ENCODE results near the gene UGT1A7. TPM values are rescaled to one million over a fixed set of nuclear protein-coding genes. Genes with fewer than 3 reads are reported as not detected.

Gene UGT1A7
- total and polyA plus RNA-seq, 2 donors from 2014 or later: 0.35 to 1.3 TPM

- Histone ChIP-seq H3K36me3 (ENCODE audit: control insufficient read depth in 2 of 3, insufficient read depth in 3 of 3, low read length in 3 of 3) (peaks cover 0 to 18% (median 3%) of the 10 kb centered on the region in 3 donors), H3K27me3 (ENCODE audit: control insufficient read depth, insufficient read depth, low read length) (no peaks in the 10 kb centered on the region), H3K27ac (ENCODE audit: low read depth in 2 of 2, low read length in 2 of 2) (no peak overlapping the region), H3K4me3 (ENCODE audit: low read length in 3 of 3) (no peak overlapping the region), H3K9me3 (ENCODE audit: control insufficient read depth in 2 of 3, insufficient read depth in 1 of 3, low read length in 3 of 3) (peaks cover 0 to 3% (median 0%) of the 10 kb centered on the region in 3 donors), H3K9ac (ENCODE audit: low read length in 3 of 3) (no peak overlapping the region), H3K4me1 (ENCODE audit: control insufficient read depth in 2 of 3, insufficient read depth in 2 of 3, low read depth in 1 of 3, low read length in 3 of 3) (no peaks in the 10 kb centered on the region)
- FAIRE-seq (no peak), DNase-seq (no peak)
- TF ChIP-seq CTCF (IDR thresholded peaks at IDR 0.05; ENCODE audit: borderline replicate concordance, extremely low read depth, insufficient read depth): no peak
- intact Hi-C loops (cut with DNase I): no loop called here
Observed at GRCh38 chr2:233775414-233775813, 93.7 kb downstream of the UGT1A7 start.

- Histone ChIP-seq H3K36me3 (ENCODE audit: control insufficient read depth in 2 of 3, insufficient read depth in 3 of 3, low read length in 3 of 3) (peaks cover 0 to under 1% (median 0%) of the 10 kb centered on the region in 3 donors), H3K4me1 (ENCODE audit: control insufficient read depth in 2 of 3, insufficient read depth in 2 of 3, low read depth in 1 of 3, low read length in 3 of 3) (no peaks in the 10 kb centered on the region), H3K4me3 (ENCODE audit: low read length in 3 of 3) (no peak within 1 kb of the TSS), H3K27ac (ENCODE audit: low read depth in 2 of 2, low read length in 2 of 2) (no peak within 1 kb of the TSS), H3K9me3 (ENCODE audit: control insufficient read depth in 2 of 3, insufficient read depth in 1 of 3, low read length in 3 of 3) (peaks cover 0 to 3% (median 0%) of the 10 kb centered on the region in 3 donors), H3K27me3 (ENCODE audit: control insufficient read depth, insufficient read depth, low read length) (no peaks in the 10 kb centered on the region), H3K9ac (ENCODE audit: low read length in 3 of 3) (no peak within 1 kb of the TSS)
- FAIRE-seq: no peak
- intact Hi-C loops (cut with DNase I): no loop called here
- no peak for DNase-seq
- TF ChIP-seq CTCF (IDR thresholded peaks at IDR 0.05; ENCODE audit: borderline replicate concordance, extremely low read depth, insufficient read depth): no peak
Observed at GRCh38 chr2:233778030-233778429, 96.3 kb downstream of the UGT1A7 start, which contains the start of gene MROH2A. MROH2A (plus strand) TSS chr2:233778330; CDS start chr2:233779359, 1,029 bp downstream.

- TF ChIP-seq CTCF (IDR thresholded peaks at IDR 0.05; ENCODE audit: borderline replicate concordance, extremely low read depth, insufficient read depth): no peak
Observed at GRCh38 chr2:233779722-233780121, 98.0 kb downstream of the UGT1A7 start.

GRCh38 chr2:233780771-233781170 is 99.1 kb downstream of the UGT1A7 start:
- DNase-seq (no peak), FAIRE-seq (no peak)
- Histone ChIP-seq H3K36me3 (ENCODE audit: control insufficient read depth in 2 of 3, insufficient read depth in 3 of 3, low read length in 3 of 3) (no peaks in the 10 kb centered on the region), H3K9me3 (ENCODE audit: control insufficient read depth in 2 of 3, insufficient read depth in 1 of 3, low read length in 3 of 3) (no peaks in the 10 kb centered on the region), H3K4me1 (ENCODE audit: control insufficient read depth in 2 of 3, insufficient read depth in 2 of 3, low read depth in 1 of 3, low read length in 3 of 3) (no peaks in the 10 kb centered on the region), H3K27ac (ENCODE audit: low read depth in 2 of 2, low read length in 2 of 2) (no peak overlapping the region), H3K4me3 (ENCODE audit: low read length in 3 of 3) (no peak overlapping the region), H3K27me3 (ENCODE audit: control insufficient read depth, insufficient read depth, low read length) (no peaks in the 10 kb centered on the region), H3K9ac (ENCODE audit: low read length in 3 of 3) (no peak overlapping the region)
- TF ChIP-seq CTCF (IDR thresholded peaks at IDR 0.05; ENCODE audit: borderline replicate concordance, extremely low read depth, insufficient read depth): no peak
- intact Hi-C loops (cut with DNase I): no loop called here

More at GRCh38 chr2:233779722-233780121, 98.0 kb downstream of the UGT1A7 start:
- no peak overlapping the region for H3K9ac ChIP-seq (ENCODE audit: low read length in 3 of 3)
- peaks cover 0 to 3% (median 0%) of the 10 kb centered on the region in 3 donors for H3K9me3 ChIP-seq (ENCODE audit: control insufficient read depth in 2 of 3, insufficient read depth in 1 of 3, low read length in 3 of 3)
- H3K4me1 ChIP-seq (ENCODE audit: control insufficient read depth in 2 of 3, insufficient read depth in 2 of 3, low read depth in 1 of 3, low read length in 3 of 3): no peaks in the 10 kb centered on the region
- no peaks in the 10 kb centered on the region for H3K36me3 ChIP-seq (ENCODE audit: control insufficient read depth in 2 of 3, insufficient read depth in 3 of 3, low read length in 3 of 3)
- no peak for FAIRE-seq
- DNase-seq: no peak
- H3K4me3 ChIP-seq (ENCODE audit: low read length in 3 of 3): no peak overlapping the region
- intact Hi-C loops (cut with DNase I): no loop called here
- H3K27me3 ChIP-seq (ENCODE audit: control insufficient read depth, insufficient read depth, low read length): no peaks in the 10 kb centered on the region
- no peak overlapping the region for H3K27ac ChIP-seq (ENCODE audit: low read depth in 2 of 2, low read length in 2 of 2)
